8988T (cell line): ENCODE data around the gene UBFD1.
"Not testable (repeated sequence)": the region's sequence is repeated elsewhere in the genome, so short reads cannot be mapped to it uniquely, and the experiment has no call there.

Experiments
- DNase-seq: peaks from one replicate; pipeline ENCODE4 v3.0.0; 2011

The UBFD1 gene

GRCh38 chr16:23556881-23557778 lies at the start of gene UBFD1, which contains the start of gene EARS2:
Gene UBFD1 (plus strand): TSS chr16:23557727. CDS start chr16:23557743, 16 bp downstream.
Gene EARS2 (minus strand): TSS chr16:23557350. CDS start chr16:23557343, 7 bp downstream.
- DNase-seq: peak; percentile 78

GRCh38 chr16:23508589-23509440 lies 48.7 kb upstream of the UBFD1 start:
- DNase-seq: no peak

GRCh38 chr16:23509441-23509754 lies 48.1 kb upstream of the UBFD1 start:
- DNase-seq: no peak

- DNase-seq: no peak
Measured at GRCh38 chr16:23509782-23510163, 47.8 kb upstream of the UBFD1 start.

GRCh38 chr16:23510164-23510914 lies 47.2 kb upstream of the UBFD1 start, which contains the start of gene GGA2:
Gene GGA2 (minus strand): TSS chr16:23510494. CDS start chr16:23510411, 83 bp downstream.
- DNase-seq: peak; percentile 58

- DNase-seq: not testable (repeated sequence)
Measured at GRCh38 chr16:23510915-23511270, 46.6 kb upstream of the UBFD1 start.

- no peak for DNase-seq
Measured at GRCh38 chr16:23511731-23512130, 45.8 kb upstream of the UBFD1 start.

GRCh38 chr16:23512168-23512695 lies 45.3 kb upstream of the UBFD1 start:
- DNase-seq: no peak

- DNase-seq: no peak
Measured at GRCh38 chr16:23514381-23515152, 43.0 kb upstream of the UBFD1 start.

- no peak for DNase-seq
Measured at GRCh38 chr16:23515881-23516280, 41.6 kb upstream of the UBFD1 start.

GRCh38 chr16:23516366-23517137 lies 41.0 kb upstream of the UBFD1 start:
- no peak for DNase-seq

GRCh38 chr16:23518435-23518891 lies 39.1 kb upstream of the UBFD1 start:
- no peak for DNase-seq

GRCh38 chr16:23519282-23519681 lies 38.2 kb upstream of the UBFD1 start:
- DNase-seq: no peak

GRCh38 chr16:23520500-23520899 lies 37.0 kb upstream of the UBFD1 start:
- no peak for DNase-seq

GRCh38 chr16:23521037-23521743 lies 36.3 kb upstream of the UBFD1 start:
- no peak for DNase-seq

GRCh38 chr16:23521965-23522364 lies 35.6 kb upstream of the UBFD1 start:
- no peak for DNase-seq

- no peak for DNase-seq
Measured at GRCh38 chr16:23523321-23523720, 34.2 kb upstream of the UBFD1 start.

GRCh38 chr16:23523876-23524385 lies 33.6 kb upstream of the UBFD1 start:
- DNase-seq: no peak

GRCh38 chr16:23524886-23525285 lies 32.6 kb upstream of the UBFD1 start:
- DNase-seq: no peak
